Adrenal gland (tissue), 12 donors: Measurements from ENCODE around the gene NDUFAF8. TPM values are rescaled to one million over a fixed set of nuclear protein-coding genes. Genes with fewer than 3 reads are reported as not detected.

ENCODE experiments used
- DNase-seq, 7 donors: peaks; one replicate each; pipeline ENCODE4 v3.0.0-alpha.2; 2019 to 2020
- H3K27ac ChIP-seq, 5 donors: fragments of 200-600 bp; sonication (generic) in 4 of 5; 1 replicate in 3 of 5; 2 replicates in 2 of 5; pipeline versions ENCODE4 v1.5.1 to v1.8.0; 2016 to 2020; ENCODE audit warnings: mild to moderate bottlenecking in 1 of 5
- H3K27me3 ChIP-seq: fragments of 200-600 bp; 2 replicates; pipeline ENCODE4 v1.8.0; 2021
- H3K36me3 ChIP-seq, 2 donors: fragments of 200-600 bp; replicated peaks in 1 of 2; 1 replicate in 1 of 2; 2 replicates in 1 of 2; pipeline versions ENCODE4 v1.5.1 to v1.8.0; 2018 to 2022
- H3K4me1 ChIP-seq, 2 donors: fragments of 200-600 bp; replicated peaks in 1 of 2; 1 replicate in 1 of 2; 2 replicates in 1 of 2; pipeline versions ENCODE4 v1.5.1 to v1.8.0; 2018 to 2021
- H3K4me3 ChIP-seq, 4 donors: fragments of 200-600 bp; sonication (generic) in 3 of 4; one replicate each; pipeline ENCODE4 v1.5.1; 2016 to 2018
- H3K9me3 ChIP-seq, 3 donors: fragments of 200-600 bp; sonication (generic) in 1 of 3; replicated peaks in 1 of 3; 1 replicate in 2 of 3; 2 replicates in 1 of 3; pipeline versions ENCODE4 v1.5.1 to v1.8.0; 2016 to 2021
- CTCF ChIP-seq, 6 experiments: fragments of 450-650 bp in 4 of 6; fragments of 200-600 bp in 2 of 6; sonication (generic) in 1 of 6; IDR thresholded peaks; 1 replicate in 5 of 6; 2 replicates in 1 of 6; pipeline versions ENCODE4 v1.5.1 to v1.8.0; 2016 to 2021; ENCODE audit warnings: antibody characterized with exemption in 6 of 6, mild to moderate bottlenecking in 2 of 6, moderate library complexity in 1 of 6
- POLR2A ChIP-seq, 2 donors: fragments of 450-650 bp; IDR thresholded peaks; one replicate each; pipeline ENCODE4 v1.6.1; 2017; ENCODE audit warnings: antibody characterized with exemption in 2 of 2, mild to moderate bottlenecking in 2 of 2, moderate library complexity in 1 of 2
- WGBS, 4 donors: extraction: QIAGEN DNeasy Blood & Tissue Kit in 2 of 4; methylation state at CpG; one replicate each; pipeline versions ENCODE4 v1.1.5 to v1.1.7; 2013 to 2017; 5-methylcytosine and 5-hydroxymethylcytosine counted together
- intact Hi-C, 2 donors: fragments of 100-400 bp; cut with DNase I; formaldehyde crosslinking; loops; one replicate each; pipeline versions ENCODE4 v1.14.1 to v1.15.0; 2022 to 2023
- polyA plus RNA-seq, 3 donors: library from polyadenylated mRNA; stranded (reverse); fragments of 200-250 nt in 2 of 3; fragments of 350-450 nt in 1 of 3; fragmentation: Illumina TruSeq in 1 of 3; extraction: RNeasy Lipid Tissue Mini Kit (QIAGEN cat#74804) in 1 of 3; gene quantifications; one replicate each; pipeline ENCODE4 v1.2.3, GENCODE V29; 2013 to 2014
- total RNA-seq, 9 donors: library from RNA; depleted of rRNA in 4 of 9; stranded (reverse); fragments of >200 nt in 4 of 9; fragments of 120-200 nt in 1 of 9; fragmentation: NEBNext Ultra II Directional in 1 of 9; extraction: Animal tissue kit (Norgen Biotek cat#: 25700) in 1 of 9; gene quantifications; one replicate each; pipeline versions ENCODE4 v1.1.0 to v1.2.4, GENCODE V29; 2013 to 2023
- donor health status: healthy with polysubstance abuse.
- donor health status: Bipolar disorder and iron deficiency.
- donor health status: DM: yes; HTN: yes; CAD: no.
- donor health status: DM: no; HTN: no; CAD: no.
- donor health status: DM: no; HTN: no; CAD: no.
- donor health status: DM: yes; HTN: yes; CAD: no.

The NDUFAF8 gene
- total and polyA plus RNA-seq, 12 donors: 25.3 to 106 (median 49.6) TPM

DNA sequence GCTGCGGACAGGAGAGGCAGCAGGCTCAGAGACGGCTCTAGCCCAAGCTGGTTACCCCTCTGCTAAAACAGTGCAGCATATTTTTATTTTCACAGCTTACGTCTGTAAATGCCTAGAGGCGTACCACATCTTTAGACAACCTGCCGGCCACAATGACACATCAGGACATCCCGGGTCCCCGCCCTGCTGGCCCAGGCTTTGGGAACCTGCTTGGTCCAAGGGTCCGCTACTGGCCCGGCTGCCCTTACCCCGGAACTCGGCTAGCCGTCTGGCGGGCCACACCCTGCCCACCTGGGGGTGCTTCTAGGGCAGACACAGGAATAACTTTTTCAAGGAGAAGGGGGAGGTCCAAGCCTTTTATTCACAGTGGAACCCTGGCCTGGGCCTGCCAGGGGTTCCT, 20.7 kb upstream of the NDUFAF8 start:
- WGBS, 4 donors: 89 to 92% (median 89%) methylated on average over 13 of the region's 13 CpGs
- Histone ChIP-seq H3K27me3 (no peaks in the 10 kb centered on the region), H3K4me1 (peaks cover 3 to 18% of the 10 kb centered on the region in 2 donors), H3K4me3 (no peak overlapping the region), H3K27ac (no peak overlapping the region), H3K9me3 (no peaks in the 10 kb centered on the region), H3K36me3 (peaks cover 0 to 6% of the 10 kb centered on the region in 2 donors)
- intact Hi-C loops: no loop called here
- TF ChIP-seq CTCF (IDR thresholded peaks at IDR 0.05) (no peak), POLR2A (IDR thresholded peaks at IDR 0.05) (no peak)
- DNase-seq: no peak

DNA sequence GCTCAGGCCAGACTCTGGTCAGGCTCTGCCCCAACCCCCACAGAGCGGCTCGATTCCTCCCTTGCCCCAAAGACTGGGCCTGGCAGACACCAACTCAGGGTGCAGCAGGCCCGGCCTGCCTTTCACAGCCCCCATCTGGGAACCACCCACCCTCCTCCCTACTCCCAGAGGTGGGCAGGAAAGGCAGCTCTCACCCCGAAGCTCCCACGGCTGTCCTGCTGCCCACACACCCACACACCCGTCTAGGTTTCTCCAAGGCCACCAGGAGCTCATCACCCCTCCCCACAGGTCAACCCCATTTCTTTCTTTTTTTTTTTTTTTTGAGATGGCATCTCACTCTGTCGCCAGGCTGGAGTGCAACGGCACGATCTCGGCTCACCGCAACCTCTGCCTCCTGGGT, 20.1 kb upstream of the NDUFAF8 start:
- Histone ChIP-seq H3K27me3 (no peaks in the 10 kb centered on the region), H3K4me1 (peaks cover 6 to 23% of the 10 kb centered on the region in 2 donors), H3K9me3 (no peaks in the 10 kb centered on the region), H3K4me3 (no peak overlapping the region), H3K36me3 (peaks cover 0 to 6% of the 10 kb centered on the region in 2 donors), H3K27ac (no peak overlapping the region)
- 92 to 95% (median 95%) methylated on average over 9 to 11 of the region's 11 CpGs for WGBS, 4 donors
- no peak for DNase-seq
- TF ChIP-seq CTCF (IDR thresholded peaks at IDR 0.05) (no peak), POLR2A (IDR thresholded peaks at IDR 0.05) (no peak)
- intact Hi-C loops: no loop called here

- no peak for DNase-seq
- TF ChIP-seq CTCF (IDR thresholded peaks at IDR 0.05): no peak
- no peak for TF ChIP-seq POLR2A (IDR thresholded peaks at IDR 0.05)
- H3K27ac ChIP-seq: no peak overlapping the region
- 90 to 97% (median 94%) methylated on average over 8 to 24 of the region's 24 CpGs for WGBS, 4 donors
- no peaks in the 10 kb centered on the region for H3K9me3 ChIP-seq
- no peaks in the 10 kb centered on the region for H3K27me3 ChIP-seq
- H3K36me3 ChIP-seq: peaks cover 0 to 6% of the 10 kb centered on the region in 2 donors
- peaks cover 6 to 23% of the 10 kb centered on the region in 2 donors for H3K4me1 ChIP-seq
- H3K4me3 ChIP-seq: no peak overlapping the region
- intact Hi-C loops: no loop called here
These were observed 19.5 kb upstream of the NDUFAF8 start for GRCh38 chr17:81219476-81220180.

DNA sequence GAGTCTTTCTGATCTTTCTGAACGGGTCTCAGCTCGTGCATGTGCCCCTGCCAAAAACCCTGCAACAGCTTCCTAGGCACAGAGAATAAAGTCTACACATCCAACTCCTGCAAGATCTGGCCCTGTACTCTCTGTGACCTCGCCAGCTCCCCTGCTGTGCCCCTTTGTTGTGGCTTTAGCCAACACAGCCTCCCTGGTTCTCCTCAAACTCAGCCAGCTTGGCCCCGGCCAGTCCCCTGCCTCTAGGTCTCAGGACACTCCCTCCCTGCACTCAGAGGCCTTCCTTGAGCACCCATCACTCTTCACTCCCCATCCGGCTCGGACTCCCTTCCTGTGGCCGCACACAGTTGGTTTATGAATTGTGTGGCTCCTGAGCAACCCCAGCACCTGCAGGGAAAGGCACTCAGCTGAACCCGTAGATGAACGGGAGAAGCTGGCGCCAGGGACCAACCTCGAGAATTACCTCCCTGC, 17.7 kb upstream of the NDUFAF8 start:
- H3K4me3 ChIP-seq: no peak overlapping the region
- TF ChIP-seq POLR2A (IDR thresholded peaks at IDR 0.05) (no peak), CTCF (IDR thresholded peaks at IDR 0.05) (no peak)
- DNase-seq: no peak
- H3K9me3 ChIP-seq: no peaks in the 10 kb centered on the region
- H3K27me3 ChIP-seq: no peaks in the 10 kb centered on the region
- 58 to 81% (median 71%) methylated on average over 7 to 11 of the region's 11 CpGs for WGBS, 4 donors
- peaks cover 6 to 23% of the 10 kb centered on the region in 2 donors for H3K4me1 ChIP-seq
- no peak overlapping the region for H3K27ac ChIP-seq
- H3K36me3 ChIP-seq: peaks cover 0 to 6% of the 10 kb centered on the region in 2 donors
- intact Hi-C loops: no loop called here
